Testis (tissue), 3 donors: Measurements from ENCODE around the gene PACSIN1. TPM values are rescaled to one million over a fixed set of nuclear protein-coding genes. Genes with fewer than 3 reads are reported as not detected.

Experiments
- DNase-seq: peaks from one replicate; pipeline ENCODE4 v3.0.0-alpha.2; 2019
- H3K27ac ChIP-seq, 2 donors: fragments of 200-600 bp; sonication (generic); one replicate each; pipeline ENCODE4 v1.5.1; 2019
- H3K27me3 ChIP-seq: fragments of 200-600 bp; sonication (generic); one replicate; pipeline ENCODE4 v1.5.1; 2019
- H3K36me3 ChIP-seq: fragments of 200-600 bp; sonication (generic); one replicate; pipeline ENCODE4 v1.5.1; 2017; ENCODE audit warnings: low read depth; ENCODE audit errors: missing control alignments
- H3K4me1 ChIP-seq: fragments of 200-600 bp; sonication (generic); one replicate; pipeline ENCODE4 v1.5.1; 2019
- H3K4me3 ChIP-seq, 2 donors: fragments of 200-600 bp; sonication (generic); one replicate each; pipeline ENCODE4 v1.5.1; 2017 to 2019
- H3K9me3 ChIP-seq: fragments of 200-600 bp; sonication (generic); one replicate; pipeline ENCODE4 v1.5.1; 2017
- CTCF ChIP-seq, 3 experiments: fragments of 450-650 bp in 2 of 3; fragments of 200-600 bp in 1 of 3; sonication (generic) in 1 of 3; IDR thresholded peaks; one replicate each; pipeline ENCODE4 v1.5.1; 2016 to 2019; ENCODE audit warnings: antibody characterized with exemption in 3 of 3, mild to moderate bottlenecking in 2 of 3, moderate library complexity in 1 of 3
- POLR2A ChIP-seq: fragments of 450-650 bp; IDR thresholded peaks from one replicate; pipeline ENCODE4 v1.6.1; 2017; ENCODE audit warnings: antibody characterized with exemption, mild to moderate bottlenecking, moderate library complexity
- WGBS, 2 donors: methylation state at CpG; one replicate each; pipeline ENCODE4 v1.1.5; 2018; 5-methylcytosine and 5-hydroxymethylcytosine counted together
- intact Hi-C: fragments of 100-400 bp; cut with DNase I; formaldehyde crosslinking; loops from one replicate; pipeline ENCODE4 v1.15.1; 2023; ENCODE audit warnings: low total_unique reads
- polyA plus RNA-seq: library from polyadenylated mRNA; stranded (reverse); fragments of 350-450 nt; fragmentation: Illumina TruSeq; extraction: RNeasy Lipid Tissue Mini Kit (QIAGEN cat#74804); gene quantifications from one replicate; pipeline ENCODE4 v1.2.3, GENCODE V29; 2014; ENCODE audit warnings: low read depth, low replicate concordance; ENCODE audit not compliant: insufficient read depth
- total RNA-seq, 2 donors: library from RNA; depleted of rRNA; stranded (reverse); fragments of >200 nt; gene quantifications; one replicate each; pipeline ENCODE4 v1.2.3, GENCODE V29; 2016

PACSIN1 gene
- total and polyA plus RNA-seq, 3 donors from 2014 or later, result 2.1 to 3.1 (median 2.5) TPM

- intact Hi-C loops, result no loop called here
- no peak for TF ChIP-seq POLR2A
- no peak for TF ChIP-seq CTCF (IDR thresholded peaks at IDR 0.05)
- no peaks in the 10 kb centered on the region for H3K9me3 ChIP-seq
- no peak for DNase-seq
- no peak overlapping the region for H3K4me3 ChIP-seq
- 85 to 87% methylated on average over 16 to 18 of the region's 18 CpGs for WGBS, 2 donors
- no peak overlapping the region for H3K27ac ChIP-seq
- H3K36me3 ChIP-seq, result no peaks in the 10 kb centered on the region
- H3K27me3 ChIP-seq, result no peaks in the 10 kb centered on the region
- no peaks in the 10 kb centered on the region for H3K4me1 ChIP-seq
Measured at GRCh38 chr6:34576286-34576955, 110.5 kb downstream of the PACSIN1 start.

- Histone ChIP-seq H3K4me1 (no peaks in the 10 kb centered on the region), H3K27ac (no peak overlapping the region), H3K36me3 (no peaks in the 10 kb centered on the region), H3K4me3 (no peak overlapping the region), H3K27me3 (no peaks in the 10 kb centered on the region), H3K9me3 (no peaks in the 10 kb centered on the region)
- WGBS, 2 donors, result 78 to 96% methylated on average over 7 of the region's 7 CpGs
- TF ChIP-seq CTCF (IDR thresholded peaks at IDR 0.05), result no peak
- no peak for TF ChIP-seq POLR2A
- no peak for DNase-seq
- intact Hi-C loops, result no loop called here
Measured at GRCh38 chr6:34578445-34579262, 112.8 kb downstream of the PACSIN1 start.

GRCh38 chr6:34580707-34581560 is 115.1 kb downstream of the PACSIN1 start:
- 75 to 78% methylated on average over 6 of the region's 6 CpGs for WGBS, 2 donors
- no peak overlapping the region for H3K4me3 ChIP-seq
- intact Hi-C loops, result no loop called here
- H3K9me3 ChIP-seq, result no peaks in the 10 kb centered on the region
- TF ChIP-seq POLR2A (no peak), CTCF (IDR thresholded peaks at IDR 0.05) (no peak)
- no peak for DNase-seq
- H3K4me1 ChIP-seq, result no peaks in the 10 kb centered on the region
- no peak overlapping the region for H3K27ac ChIP-seq
- no peaks in the 10 kb centered on the region for H3K36me3 ChIP-seq
- H3K27me3 ChIP-seq, result no peaks in the 10 kb centered on the region

- Histone ChIP-seq H3K27me3 (no peaks in the 10 kb centered on the region), H3K9me3 (no peaks in the 10 kb centered on the region), H3K36me3 (no peaks in the 10 kb centered on the region), H3K4me3 (no peak overlapping the region), H3K27ac (no peak overlapping the region), H3K4me1 (no peaks in the 10 kb centered on the region)
- intact Hi-C loops, result no loop called here
- 85 to 92% methylated on average over 4 of the region's 4 CpGs for WGBS, 2 donors
- no peak for DNase-seq
- TF ChIP-seq CTCF (IDR thresholded peaks at IDR 0.05) (no peak), POLR2A (no peak)
Measured at GRCh38 chr6:34581561-34581920, 115.7 kb downstream of the PACSIN1 start.
